Upper lobe of left lung (tissue), 6 donors: Measurements from ENCODE around the gene KIF1A. TPM values are rescaled to one million over a fixed set of nuclear protein-coding genes. Genes with fewer than 3 reads are reported as not detected.

ENCODE experiments used
- ATAC-seq, 2 donors: fragments of 200-7000 bp; cut with Tn5 transposase; one replicate each; pipeline ENCODE4 v1.9.1; 2022; ENCODE audit warnings: mild to moderate bottlenecking in 2 of 2, moderate library complexity in 2 of 2; ENCODE audit not compliant: low FRiP score in 2 of 2
- DNase-seq, 2 donors: peaks; one replicate each; pipeline ENCODE4 v3.0.0-alpha.2; 2019 to 2020
- H3K27ac ChIP-seq, 4 donors: fragments of 200-600 bp; sonication (generic); one replicate each; pipeline ENCODE4 v1.5.1; 2016 to 2019
- H3K27me3 ChIP-seq, 4 donors: fragments of 200-600 bp; sonication (generic); one replicate each; pipeline ENCODE4 v1.5.1; 2017 to 2019
- H3K36me3 ChIP-seq, 4 donors: fragments of 200-600 bp; sonication (generic); one replicate each; pipeline ENCODE4 v1.5.1; 2016 to 2019
- H3K4me1 ChIP-seq, 4 donors: fragments of 200-600 bp; sonication (generic); one replicate each; pipeline ENCODE4 v1.5.1; 2018 to 2019
- H3K4me3 ChIP-seq, 4 donors: fragments of 200-600 bp; sonication (generic); one replicate each; pipeline ENCODE4 v1.5.1; 2017 to 2019; ENCODE audit warnings: mild to moderate bottlenecking in 2 of 4, moderate library complexity in 1 of 4
- H3K9me3 ChIP-seq, 4 donors: fragments of 200-600 bp; sonication (generic); one replicate each; pipeline ENCODE4 v1.5.1; 2018 to 2019
- EP300 ChIP-seq, 4 donors: sonication (generic); formaldehyde crosslinking; IDR thresholded peaks; one replicate each; pipeline ENCODE4 v1.5.1; 2017; ENCODE audit warnings: antibody characterized with exemption in 4 of 4, control low read depth in 2 of 4
- POLR2A ChIP-seq, 4 donors: fragments of 450-650 bp; IDR thresholded peaks; one replicate each; pipeline ENCODE4 v1.5.1; 2016 to 2017; ENCODE audit warnings: antibody characterized with exemption in 4 of 4, mild to moderate bottlenecking in 2 of 4
- POLR2AphosphoS5 ChIP-seq, 2 donors: sonication (generic); formaldehyde crosslinking; IDR thresholded peaks; one replicate each; pipeline ENCODE4 v1.5.1; 2017; ENCODE audit warnings: antibody characterized with exemption in 2 of 2
- whole genome bisulfite sequencing, 2 donors: methylation state at CpG; one replicate each; pipeline ENCODE4 v1.1.5; 2017 to 2018; 5-methylcytosine and 5-hydroxymethylcytosine counted together
- total RNA-seq, 6 donors: library from RNA; depleted of rRNA in 4 of 6; stranded (reverse); fragments of >200 nt in 4 of 6; gene quantifications; one replicate each; pipeline versions ENCODE4 v1.1.0 to v1.2.1, GENCODE V29; 2016 to 2021
- TF ChIP-seq, protein P1 (sequence below), 6 experiments: fragments of 450-650 bp in 4 of 6; fragments of 200-600 bp in 2 of 6; sonication (generic) in 2 of 6; IDR thresholded peaks; one replicate each; pipeline ENCODE4 v1.5.1; 2016 to 2019; ENCODE audit warnings: antibody characterized with exemption in 6 of 6
- donor health status: DM: no; HTN: no; CAD: no; lungs with moderate emphysema.
- donor health status: DM: no; HTN: yes; CAD: no; lungs with severe emphysema.

KIF1A gene
- total RNA-seq, 6 donors from 2014 or later: 0.15 to 1.2 (median 0.35) TPM; not detected in 2

- H3K27me3 ChIP-seq: no peaks in the 10 kb centered on the region
- peak in 1 of 2 donors; percentile 64 for DNase-seq
- TF ChIP-seq POLR2A (IDR thresholded peaks at IDR 0.05) (no peak), EP300 (IDR thresholded peaks at IDR 0.05) (no peak), POLR2AphosphoS5 (IDR thresholded peaks at IDR 0.05) (no peak)
- TF ChIP-seq, protein P1, sequence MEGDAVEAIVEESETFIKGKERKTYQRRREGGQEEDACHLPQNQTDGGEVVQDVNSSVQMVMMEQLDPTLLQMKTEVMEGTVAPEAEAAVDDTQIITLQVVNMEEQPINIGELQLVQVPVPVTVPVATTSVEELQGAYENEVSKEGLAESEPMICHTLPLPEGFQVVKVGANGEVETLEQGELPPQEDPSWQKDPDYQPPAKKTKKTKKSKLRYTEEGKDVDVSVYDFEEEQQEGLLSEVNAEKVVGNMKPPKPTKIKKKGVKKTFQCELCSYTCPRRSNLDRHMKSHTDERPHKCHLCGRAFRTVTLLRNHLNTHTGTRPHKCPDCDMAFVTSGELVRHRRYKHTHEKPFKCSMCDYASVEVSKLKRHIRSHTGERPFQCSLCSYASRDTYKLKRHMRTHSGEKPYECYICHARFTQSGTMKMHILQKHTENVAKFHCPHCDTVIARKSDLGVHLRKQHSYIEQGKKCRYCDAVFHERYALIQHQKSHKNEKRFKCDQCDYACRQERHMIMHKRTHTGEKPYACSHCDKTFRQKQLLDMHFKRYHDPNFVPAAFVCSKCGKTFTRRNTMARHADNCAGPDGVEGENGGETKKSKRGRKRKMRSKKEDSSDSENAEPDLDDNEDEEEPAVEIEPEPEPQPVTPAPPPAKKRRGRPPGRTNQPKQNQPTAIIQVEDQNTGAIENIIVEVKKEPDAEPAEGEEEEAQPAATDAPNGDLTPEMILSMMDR (IDR thresholded peaks at IDR 0.05): no peak
- H3K4me3 ChIP-seq: no peak overlapping the region
- H3K9me3 ChIP-seq: no peaks in the 10 kb centered on the region
- H3K4me1 ChIP-seq: no peaks in the 10 kb centered on the region
- no peaks in the 10 kb centered on the region for H3K36me3 ChIP-seq
- WGBS, 2 donors: 80 to 82% methylated on average over 12 to 16 of the region's 19 CpGs
- no peak overlapping the region for H3K27ac ChIP-seq
- ATAC-seq: no peak
Observed at GRCh38 chr2:240791221-240791800, 28.7 kb downstream of the KIF1A start.

GRCh38 chr2:240790370-240791220 lies 29.4 kb downstream of the KIF1A start:
- 85 to 94% methylated on average over 7 to 21 of the region's 21 CpGs for WGBS, 2 donors
- peak in 1 of 2 donors; percentile 50 for DNase-seq
- H3K4me1 ChIP-seq: no peaks in the 10 kb centered on the region

DNA sequence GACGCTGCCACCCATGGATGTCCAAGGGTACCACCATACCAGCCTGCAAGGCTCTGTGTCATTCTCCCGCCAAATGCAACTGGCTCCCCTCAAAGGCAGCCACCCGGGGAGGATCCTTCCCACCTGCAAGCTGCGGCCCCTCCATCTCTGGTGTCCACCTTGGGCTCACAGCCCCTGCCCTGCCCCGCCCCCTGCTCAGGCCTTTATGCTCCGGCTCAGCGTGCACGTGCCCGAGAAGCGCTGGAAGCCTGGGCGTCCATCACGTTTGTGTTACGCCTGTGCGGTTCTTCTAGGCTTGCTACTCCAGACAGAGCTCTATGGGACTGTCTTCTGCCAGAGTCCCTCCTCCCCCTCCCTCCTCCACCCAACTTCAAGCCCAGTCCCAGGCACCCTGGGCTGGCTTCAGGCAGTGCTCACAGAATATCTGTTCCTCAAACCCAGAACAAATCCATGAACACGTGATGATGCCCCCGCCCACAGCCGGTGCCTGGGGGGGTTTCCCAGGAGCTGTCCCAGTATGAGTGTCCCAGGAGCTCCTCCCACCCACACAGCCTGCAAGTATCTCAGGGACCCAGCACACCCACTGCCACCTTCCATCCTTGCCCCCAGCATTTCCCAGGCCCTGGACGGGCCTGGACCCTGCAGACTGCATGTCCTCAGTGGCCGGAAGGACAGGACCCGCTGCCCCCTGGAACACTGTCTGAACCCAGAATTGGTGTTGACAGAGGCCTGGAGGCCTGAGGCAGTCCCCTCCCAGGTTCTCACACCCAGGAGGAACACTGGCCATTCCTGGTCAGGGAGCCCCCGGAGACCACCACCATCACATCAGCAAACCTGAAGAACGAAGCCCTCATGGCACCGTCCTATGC lies 30.3 kb downstream of the KIF1A start:
- no peak for ATAC-seq
- peak in 1 of 2 donors; percentile 51 for DNase-seq
- Histone ChIP-seq H3K4me3 (no peak overlapping the region), H3K4me1 (no peaks in the 10 kb centered on the region), H3K9me3 (no peaks in the 10 kb centered on the region), H3K36me3 (no peaks in the 10 kb centered on the region), H3K27ac (no peak overlapping the region), H3K27me3 (no peaks in the 10 kb centered on the region)
- 85 to 88% methylated on average over 16 to 19 of the region's 23 CpGs for WGBS, 2 donors
- TF ChIP-seq EP300 (IDR thresholded peaks at IDR 0.05) (no peak), POLR2A (IDR thresholded peaks at IDR 0.05) (no peak), POLR2AphosphoS5 (IDR thresholded peaks at IDR 0.05) (no peak)
- TF ChIP-seq, protein P1 (IDR thresholded peaks at IDR 0.05): no peak

More at GRCh38 chr2:240790370-240791220, 29.4 kb downstream of the KIF1A start:
- no peak for ATAC-seq
- H3K4me3 ChIP-seq: no peak overlapping the region
- H3K36me3 ChIP-seq: no peaks in the 10 kb centered on the region
- no peaks in the 10 kb centered on the region for H3K27me3 ChIP-seq
- no peak for TF ChIP-seq POLR2A (IDR thresholded peaks at IDR 0.05)
- no peak for TF ChIP-seq POLR2AphosphoS5 (IDR thresholded peaks at IDR 0.05)
- TF ChIP-seq EP300 (IDR thresholded peaks at IDR 0.05): no peak
- TF ChIP-seq, protein P1 (IDR thresholded peaks at IDR 0.05): no peak
- no peak overlapping the region for H3K27ac ChIP-seq
- H3K9me3 ChIP-seq: no peaks in the 10 kb centered on the region

GRCh38 chr2:240789051-240789453 lies 31.0 kb downstream of the KIF1A start:
- ATAC-seq (no peak), DNase-seq (peak in 1 of 2 donors; percentile 74)
- no peaks in the 10 kb centered on the region for H3K36me3 ChIP-seq
- H3K4me1 ChIP-seq: no peaks in the 10 kb centered on the region
- TF ChIP-seq POLR2A (IDR thresholded peaks at IDR 0.05) (no peak), POLR2AphosphoS5 (IDR thresholded peaks at IDR 0.05) (no peak), EP300 (IDR thresholded peaks at IDR 0.05) (no peak)
- TF ChIP-seq, protein P1 (IDR thresholded peaks at IDR 0.05): no peak
- 89 to 92% methylated on average over 10 to 12 of the region's 13 CpGs for WGBS, 2 donors
- H3K27ac ChIP-seq: no peak overlapping the region
- H3K4me3 ChIP-seq: no peak overlapping the region
- H3K27me3 ChIP-seq: no peaks in the 10 kb centered on the region
- H3K9me3 ChIP-seq: no peaks in the 10 kb centered on the region
